ENCODE results near the gene SPAG9.

DNA sequence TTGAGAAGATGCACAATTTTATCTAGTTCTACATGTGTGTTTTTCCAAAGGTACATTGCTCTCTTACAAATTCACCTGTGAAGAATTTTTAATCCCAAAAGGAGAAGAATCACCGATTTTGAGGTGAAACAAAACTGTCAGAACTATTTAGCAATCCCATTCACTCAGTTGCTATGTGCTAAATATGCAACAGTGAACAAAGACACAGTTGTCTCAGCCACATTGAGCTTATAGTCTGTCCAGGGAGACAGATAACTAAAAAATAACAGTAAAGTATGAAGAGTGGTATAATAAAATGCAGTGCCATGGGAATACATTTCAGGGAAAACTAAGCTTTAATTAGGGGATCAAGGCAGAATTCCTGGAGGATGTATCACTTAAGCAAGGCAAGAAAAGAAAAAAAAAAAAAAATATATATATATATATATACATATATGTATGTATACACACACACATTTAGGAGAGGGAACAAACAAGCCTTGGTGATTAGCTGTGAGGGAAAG lies 110.4 kb downstream of the SPAG9 start:
- TF ChIP-seq, protein P1, sequence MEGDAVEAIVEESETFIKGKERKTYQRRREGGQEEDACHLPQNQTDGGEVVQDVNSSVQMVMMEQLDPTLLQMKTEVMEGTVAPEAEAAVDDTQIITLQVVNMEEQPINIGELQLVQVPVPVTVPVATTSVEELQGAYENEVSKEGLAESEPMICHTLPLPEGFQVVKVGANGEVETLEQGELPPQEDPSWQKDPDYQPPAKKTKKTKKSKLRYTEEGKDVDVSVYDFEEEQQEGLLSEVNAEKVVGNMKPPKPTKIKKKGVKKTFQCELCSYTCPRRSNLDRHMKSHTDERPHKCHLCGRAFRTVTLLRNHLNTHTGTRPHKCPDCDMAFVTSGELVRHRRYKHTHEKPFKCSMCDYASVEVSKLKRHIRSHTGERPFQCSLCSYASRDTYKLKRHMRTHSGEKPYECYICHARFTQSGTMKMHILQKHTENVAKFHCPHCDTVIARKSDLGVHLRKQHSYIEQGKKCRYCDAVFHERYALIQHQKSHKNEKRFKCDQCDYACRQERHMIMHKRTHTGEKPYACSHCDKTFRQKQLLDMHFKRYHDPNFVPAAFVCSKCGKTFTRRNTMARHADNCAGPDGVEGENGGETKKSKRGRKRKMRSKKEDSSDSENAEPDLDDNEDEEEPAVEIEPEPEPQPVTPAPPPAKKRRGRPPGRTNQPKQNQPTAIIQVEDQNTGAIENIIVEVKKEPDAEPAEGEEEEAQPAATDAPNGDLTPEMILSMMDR (IDR thresholded peaks at IDR 0.05; ENCODE audit: low read length) = no peak
- no peak for TF ChIP-seq EZH2 (optimal IDR thresholded peaks at IDR 0.05; ENCODE audit: low read depth, low read length)
- TF ChIP-seq EZH2phosphoT487 (IDR thresholded peaks at IDR 0.05; ENCODE audit: low read length) = no peak

Data from MM.1S (cell line).